ENCODE results near the gene CES4A.

GRCh38 chr16:66970775-66971720, 17.3 kb upstream of the CES4A start:
- no peak for TF ChIP-seq PKNOX1 (IDR thresholded peaks at IDR 0.05)
- TF ChIP-seq SP1 (IDR thresholded peaks at IDR 0.05): no peak
- no peak for TF ChIP-seq ARNT (IDR thresholded peaks at IDR 0.05)
- no peak for TF ChIP-seq ELF4 (IDR thresholded peaks at IDR 0.05)
- no peak for TF ChIP-seq FOXM1 (IDR thresholded peaks at IDR 0.05; ENCODE audit: borderline replicate concordance)
- no peak for TF ChIP-seq SUZ12 (IDR thresholded peaks at IDR 0.05)
- no peak for TF ChIP-seq FOXK2 (IDR thresholded peaks at IDR 0.05)
- TF ChIP-seq L3MBTL2 (conservative IDR thresholded peaks at IDR 0.05): no peak
